ENCODE measurements around the gene CNKSR3.

- TF ChIP-seq POLR2AphosphoS5 (IDR thresholded peaks at IDR 0.05; ENCODE audit: borderline replicate concordance, low read depth, low read length): no peak
- no peak for TF ChIP-seq FOXP2 (optimal IDR thresholded peaks at IDR 0.05; ENCODE audit: control extremely low read depth, extremely low read length, insufficient read depth)
- no peak for TF ChIP-seq EZH2 (IDR thresholded peaks at IDR 0.05)
Measured at GRCh38 chr6:154427446-154427845, 83.0 kb downstream of the CNKSR3 start.
